ENCODE results near the gene CASP14. TPM values are rescaled to one million over a fixed set of nuclear protein-coding genes. Genes with fewer than 3 reads are reported as not detected.

Gene CASP14
- total and polyA plus RNA-seq, 5 donors: not detected

GRCh38 chr19:15099017-15099582 lies 49.8 kb downstream of the CASP14 start:
- ATAC-seq: no peak
- Histone ChIP-seq H3K27ac (ENCODE audit: low read length) (no peak overlapping the region), H3K4me1 (ENCODE audit: control insufficient read depth, insufficient read depth, low read length) (no peaks in the 10 kb centered on the region), H3K9me3 (ENCODE audit: control insufficient read depth, low read length) (no peaks in the 10 kb centered on the region), H3K4me3 (ENCODE audit: low read length) (no peak overlapping the region), H3K27me3 (ENCODE audit: control insufficient read depth, insufficient read depth) (no peaks in the 10 kb centered on the region)
- no peak for DNase-seq
- WGBS: 92% methylated on average over 3 of the region's 3 CpGs
- intact Hi-C loops (cut with DNase I): loop anchor here in 1 of 4 donors (10.0 kb wide), 1 partner anchor 456 kb away; no protein-coding TSS in a partner anchor

- H3K9me3 ChIP-seq (ENCODE audit: control insufficient read depth, low read length): no peaks in the 10 kb centered on the region
- H3K27me3 ChIP-seq (ENCODE audit: control insufficient read depth, insufficient read depth): no peaks in the 10 kb centered on the region
- WGBS: 60% methylated on average over 3 of the region's 3 CpGs
- H3K4me1 ChIP-seq (ENCODE audit: control insufficient read depth, insufficient read depth, low read length): no peaks in the 10 kb centered on the region
- no peak for DNase-seq
- intact Hi-C loops (cut with DNase I): loop anchor here in 1 of 4 donors (5.0 kb wide), 1 partner anchor 46 kb away; no protein-coding TSS in a partner anchor
- H3K4me3 ChIP-seq (ENCODE audit: low read length): no peak overlapping the region
- peak; percentile 64 to 66 for ATAC-seq
- no peak overlapping the region for H3K27ac ChIP-seq (ENCODE audit: low read length)
Observed at GRCh38 chr19:15101479-15102082, 52.3 kb downstream of the CASP14 start.

- 96% methylated on average over 1 of the region's 1 CpG for WGBS
- no peaks in the 10 kb centered on the region for H3K27me3 ChIP-seq (ENCODE audit: control insufficient read depth, insufficient read depth)
- ATAC-seq: no peak
- intact Hi-C loops (cut with DNase I): loop anchor here in 1 of 4 donors (5.0 kb wide), 1 partner anchor 43 kb away; no protein-coding TSS in a partner anchor
- no peak overlapping the region for H3K4me3 ChIP-seq (ENCODE audit: low read length)
- no peaks in the 10 kb centered on the region for H3K4me1 ChIP-seq (ENCODE audit: control insufficient read depth, insufficient read depth, low read length)
- no peaks in the 10 kb centered on the region for H3K9me3 ChIP-seq (ENCODE audit: control insufficient read depth, low read length)
- DNase-seq: no peak
- no peak overlapping the region for H3K27ac ChIP-seq (ENCODE audit: low read length)
Observed at GRCh38 chr19:15104003-15104402, 54.7 kb downstream of the CASP14 start.

GRCh38 chr19:15104411-15104810 lies 55.1 kb downstream of the CASP14 start:
- H3K27me3 ChIP-seq (ENCODE audit: control insufficient read depth, insufficient read depth): no peaks in the 10 kb centered on the region
- no peak overlapping the region for H3K4me3 ChIP-seq (ENCODE audit: low read length)
- H3K9me3 ChIP-seq (ENCODE audit: control insufficient read depth, low read length): no peaks in the 10 kb centered on the region
- H3K27ac ChIP-seq (ENCODE audit: low read length): no peak overlapping the region
- intact Hi-C loops (cut with DNase I): loop anchor here in 1 of 4 donors (5.0 kb wide), 1 partner anchor 43 kb away; no protein-coding TSS in a partner anchor
- 85% methylated on average over 1 of the region's 1 CpG for WGBS
- H3K4me1 ChIP-seq (ENCODE audit: control insufficient read depth, insufficient read depth, low read length): no peaks in the 10 kb centered on the region
- ATAC-seq (no peak), DNase-seq (no peak)

- 96% methylated on average over 3 of the region's 3 CpGs for WGBS
- no peak for ATAC-seq
Observed at GRCh38 chr19:15105044-15105443, 55.8 kb downstream of the CASP14 start.

GRCh38 chr19:15107061-15108010 lies 58.1 kb downstream of the CASP14 start, which contains the start of gene SYDE1:
Gene SYDE1 (plus strand): TSS chr19:15107401. CDS start chr19:15107434, 33 bp downstream.
- Histone ChIP-seq H3K4me1 (ENCODE audit: control insufficient read depth, insufficient read depth, low read length) (no peaks in the 10 kb centered on the region), H3K27me3 (ENCODE audit: control insufficient read depth, insufficient read depth) (no peaks in the 10 kb centered on the region), H3K9me3 (ENCODE audit: control insufficient read depth, low read length) (no peaks in the 10 kb centered on the region), H3K27ac (ENCODE audit: low read length) (peak within 1 kb of the TSS; percentile 88), H3K4me3 (ENCODE audit: low read length) (peak within 1 kb of the TSS; percentile 82)
- peak; percentile 74 to 76 for ATAC-seq
- under 1% methylated on average over 73 of the region's 78 CpGs for WGBS
- intact Hi-C loops (cut with DNase I): no loop called here
- peak; percentile 64 to 87 (median 83) for DNase-seq

More at GRCh38 chr19:15105044-15105443, 55.8 kb downstream of the CASP14 start:
- intact Hi-C loops (cut with DNase I): no loop called here
- H3K27me3 ChIP-seq (ENCODE audit: control insufficient read depth, insufficient read depth): no peaks in the 10 kb centered on the region
- no peak for DNase-seq
- H3K27ac ChIP-seq (ENCODE audit: low read length): no peak overlapping the region
- no peak overlapping the region for H3K4me3 ChIP-seq (ENCODE audit: low read length)
- H3K9me3 ChIP-seq (ENCODE audit: control insufficient read depth, low read length): no peaks in the 10 kb centered on the region
- no peaks in the 10 kb centered on the region for H3K4me1 ChIP-seq (ENCODE audit: control insufficient read depth, insufficient read depth, low read length)

Other genes starting within 250 kb of the CASP14 start
- gene OR7A5, start 214.3 kb upstream of the CASP14 start, total RNA-seq: not detected
- gene OR7A5, start 214.3 kb upstream of the CASP14 start, polyA plus RNA-seq: 0.02 TPM
- gene OR7C1, start 214.3 kb upstream of the CASP14 start, total RNA-seq: not detected
- gene OR7C1, start 214.3 kb upstream of the CASP14 start, polyA plus RNA-seq: 0.05 TPM
- not detected for gene OR7A10, start 200.6 kb upstream of the CASP14 start, total RNA-seq
- gene OR7A10, start 200.6 kb upstream of the CASP14 start, polyA plus RNA-seq: not detected
- not detected for gene OR7A17, start 163.3 kb upstream of the CASP14 start, total RNA-seq
- gene OR7A17, start 163.3 kb upstream of the CASP14 start, polyA plus RNA-seq: not detected
- gene OR7C2, start 108.0 kb upstream of the CASP14 start, total RNA-seq: not detected
- gene OR7C2, start 108.0 kb upstream of the CASP14 start, polyA plus RNA-seq: not detected
- not detected for gene SLC1A6, start 69.6 kb upstream of the CASP14 start, total RNA-seq
- not detected for gene SLC1A6, start 69.6 kb upstream of the CASP14 start, polyA plus RNA-seq
- not detected for gene OR1I1, start 32.7 kb downstream of the CASP14 start, total RNA-seq
- not detected for gene OR1I1, start 32.7 kb downstream of the CASP14 start, polyA plus RNA-seq
- 10 to 100 TPM; 15.2 to 20.9 (median 16.5) TPM for gene SYDE1, start 57.9 kb downstream of the CASP14 start, total RNA-seq
- gene SYDE1, start 57.9 kb downstream of the CASP14 start, polyA plus RNA-seq: 11.3 TPM
- gene NOTCH3, start 151.5 kb downstream of the CASP14 start, total RNA-seq: 10 to 100 TPM; 11.3 to 22.1 (median 17.2) TPM
- 10.9 TPM for gene NOTCH3, start 151.5 kb downstream of the CASP14 start, polyA plus RNA-seq
- gene EPHX3, start 183.0 kb downstream of the CASP14 start, total RNA-seq: under 1 TPM in 2 of 4 donors, not detected in 2; 0.11 to 0.17 TPM
- gene EPHX3, start 183.0 kb downstream of the CASP14 start, polyA plus RNA-seq: 0.09 TPM

Data from right cardiac atrium (tissue), 5 donors.